A549 treated with GW870086 at 1 μM for 4 hours (cell line): ENCODE results near the gene ARHGEF19. TPM values are rescaled to one million over a fixed set of nuclear protein-coding genes. Genes with fewer than 3 reads are reported as not detected.

ENCODE experiments used
- total RNA-seq: library from RNA; stranded (reverse); fragments of 200-300 nt; extraction: Qiagen RNA extraction; gene quantifications from 5 replicates; pipeline ENCODE4 v1.2.3, GENCODE V29; 2022; ENCODE audit warnings: low read depth

ARHGEF19 gene
- total RNA-seq: 5.6 to 6.6 TPM (median 6.3 TPM) in 5 replicates

GRCh38 chr1:16212251-16212961 is at the start of gene ARHGEF19:
Gene ARHGEF19, minus strand, starts transcription at chr1:16212652. Its CDS starts 3,598 bp downstream, at chr1:16209054.

GRCh38 chr1:16236511-16237342 is 24.3 kb upstream of the ARHGEF19 start, which contains the start of gene CPLANE2:
Gene CPLANE2, minus strand, starts transcription at chr1:16237183. Its CDS starts 441 bp downstream, at chr1:16236742.

GRCh38 chr1:16155537-16156410 is 56.7 kb downstream of the ARHGEF19 start, which contains the start of gene EPHA2:
Gene EPHA2, minus strand, starts transcription at chr1:16156069. Its CDS starts 137 bp downstream, at chr1:16155932.

Other genes with a start within 250 kb of the ARHGEF19 start
- 9.9 to 13.4 TPM (median 12.5 TPM) in 5 replicates for gene ZBTB17, start 236.6 kb downstream of the ARHGEF19 start, total RNA-seq
- gene SRARP, start 208.4 kb downstream of the ARHGEF19 start, total RNA-seq: 0.03 to 0.05 TPM in 2 of 5 replicates, not detected in the others
- gene HSPB7, start 194.6 kb downstream of the ARHGEF19 start, total RNA-seq: 0.06 to 0.26 TPM (median 0.11 TPM) in 3 of 5 replicates, not detected in the others
- gene CLCNKA, start 190.6 kb downstream of the ARHGEF19 start, total RNA-seq: 0.15 to 0.21 TPM in 2 of 5 replicates, not detected in the others
- gene CLCNKB, start 168.9 kb downstream of the ARHGEF19 start, total RNA-seq: 0.10 to 0.13 TPM (median 0.10 TPM) in 3 of 5 replicates, not detected in the others
- gene FAM131C, start 139.0 kb downstream of the ARHGEF19 start, total RNA-seq: 15.1 to 21.1 TPM (median 19.8 TPM) in 5 replicates
- 113 to 159 TPM (median 149 TPM) in 5 replicates for gene EPHA2, start 56.6 kb downstream of the ARHGEF19 start, total RNA-seq
- 3.2 to 4.3 TPM (median 3.4 TPM) in 5 replicates for gene CPLANE2, start 24.5 kb upstream of the ARHGEF19 start, total RNA-seq
- 7.4 to 9.7 TPM (median 8.8 TPM) in 5 replicates for gene FBXO42, start 139.8 kb upstream of the ARHGEF19 start, total RNA-seq
- gene SZRD1, start 154.6 kb upstream of the ARHGEF19 start, total RNA-seq: 72.6 to 93.5 TPM (median 90.7 TPM) in 5 replicates
- 0.05 to 0.11 TPM (median 0.06 TPM) in 4 of 5 replicates, not detected in the other for gene SPATA21, start 224.8 kb upstream of the ARHGEF19 start, total RNA-seq
- gene NECAP2, start 228.1 kb upstream of the ARHGEF19 start, total RNA-seq: 39.7 to 44.5 TPM (median 41.2 TPM) in 5 replicates